GM15510 (cell line): ENCODE results near the gene NPBWR2.

Experiments
- POLR2A ChIP-seq: IDR thresholded peaks from 3 replicates; pipeline ENCODE4 v1.6.1; 2011; ENCODE audit warnings: borderline replicate concordance; ENCODE audit not compliant: insufficient read length; ENCODE audit errors: extremely low read depth

The NPBWR2 gene

GRCh38 chr20:64106981-64107735 is at the start of gene NPBWR2:
NPBWR2 (minus strand) TSS chr20:64107565; CDS start chr20:64106831, 734 bp downstream.
- TF ChIP-seq POLR2A = no peak

GRCh38 chr20:64156136-64156885 is 48.9 kb upstream of the NPBWR2 start:
- no peak for TF ChIP-seq POLR2A

- TF ChIP-seq POLR2A = no peak
Observed at GRCh38 chr20:64155258-64156135, 48.1 kb upstream of the NPBWR2 start.

- no peak for TF ChIP-seq POLR2A
Observed at GRCh38 chr20:64154590-64155257, 47.4 kb upstream of the NPBWR2 start.

GRCh38 chr20:64153861-64154589 is 46.7 kb upstream of the NPBWR2 start:
- TF ChIP-seq POLR2A = no peak

- no peak for TF ChIP-seq POLR2A
Observed at GRCh38 chr20:64153410-64153809, 46.0 kb upstream of the NPBWR2 start.

- TF ChIP-seq POLR2A = no peak
Observed at GRCh38 chr20:64152906-64153305, 45.5 kb upstream of the NPBWR2 start.

- TF ChIP-seq POLR2A = no peak
Observed at GRCh38 chr20:64151633-64152530, 44.5 kb upstream of the NPBWR2 start.

- TF ChIP-seq POLR2A = no peak
Observed at GRCh38 chr20:64150756-64151632, 43.6 kb upstream of the NPBWR2 start.

GRCh38 chr20:64149809-64150560 is 42.6 kb upstream of the NPBWR2 start:
- TF ChIP-seq POLR2A = no peak

- TF ChIP-seq POLR2A = no peak
Observed at GRCh38 chr20:64149141-64149540, 41.8 kb upstream of the NPBWR2 start.
